HepG2 (cell line): Measurements from ENCODE around the gene SPG7. TPM values are rescaled to one million over a fixed set of nuclear protein-coding genes. Genes with fewer than 3 reads are reported as not detected.

Experiments
- BRCA1 ChIP-seq: sonication (generic); formaldehyde crosslinking; IDR thresholded peaks from 2 replicates; pipeline ENCODE4 v1.4.0; 2020; ENCODE audit warnings: missing genetic modification reagents
- CEBPB ChIP-seq: IDR thresholded peaks from 2 replicates; pipeline ENCODE4 v1.6.1; 2011; ENCODE audit warnings: low read depth, low read length, improper control_type of control experiment, borderline replicate concordance
- GATAD2A ChIP-seq: IDR thresholded peaks from 2 replicates; pipeline ENCODE4 v1.6.1; 2016
- PITX1 ChIP-seq: sonication (generic); formaldehyde crosslinking; IDR thresholded peaks from 2 replicates; pipeline ENCODE4 v1.5.1; 2020; ENCODE audit warnings: mild to moderate bottlenecking, missing genetic modification reagents
- PRMT3 ChIP-seq: sonication (generic); formaldehyde crosslinking; IDR thresholded peaks from 2 replicates; pipeline ENCODE4 v1.8.1; 2022; ENCODE audit warnings: low read depth, mild to moderate bottlenecking, moderate library complexity, missing genetic modification reagents, borderline replicate concordance
- PRPF4 ChIP-seq: fragments of 200-400 bp; formaldehyde crosslinking; IDR thresholded peaks from 2 replicates; pipeline ENCODE4 v1.6.1; 2016; ENCODE audit warnings: low read length, low read depth; ENCODE audit not compliant: poor library complexity, severe bottlenecking
- ZMYM3 ChIP-seq: sonication (generic); formaldehyde crosslinking; IDR thresholded peaks from 2 replicates; pipeline ENCODE4 v1.5.1; 2020; ENCODE audit warnings: mild to moderate bottlenecking, missing genetic modification reagents
- ZNF12 ChIP-seq: sonication (generic); formaldehyde crosslinking; IDR thresholded peaks from 2 replicates; pipeline ENCODE4 v1.5.0; 2020; ENCODE audit warnings: missing genetic modification reagents
- ZNF616 ChIP-seq: sonication (generic); formaldehyde crosslinking; IDR thresholded peaks from 2 replicates; pipeline ENCODE4 v1.5.0; 2020; ENCODE audit warnings: low read depth, mild to moderate bottlenecking, missing genetic modification reagents
- polyA plus RNA-seq, 8 experiments: library from polyadenylated mRNA; depleted of rRNA in 3 of 8; stranded (reverse) in 7 of 8; unstranded in 1 of 8; fragments of >200 nt; fragmentation: Illumina TruSeq in 4 of 8; extraction: Trizol in 4 of 8; gene quantifications; 2 replicates each; pipeline versions ENCODE4 v1.2.1 to v1.2.3, GENCODE V29; 2011 to 2016; ENCODE audit warnings: low read depth in 4 of 8, missing spikeins in 1 of 8, mixed read lengths in 1 of 8; ENCODE audit not compliant: insufficient read depth in 1 of 8
- total RNA-seq, 5 experiments: library from RNA; depleted of rRNA; stranded (reverse); fragments of >200 nt; fragmentation: Illumina TruSeq; extraction: Trizol; gene quantifications; 2 replicates each; pipeline ENCODE4 v1.2.3, GENCODE V29; 2016; ENCODE audit warnings: low read depth in 1 of 5
- TF ChIP-seq, protein P1 (sequence below): sonication (generic); formaldehyde crosslinking; IDR thresholded peaks from 2 replicates; pipeline ENCODE4 v1.5.0; 2020; ENCODE audit warnings: mild to moderate bottlenecking, missing genetic modification reagents, borderline replicate concordance
- TF ChIP-seq, protein P2 (sequence below): sonication (generic); formaldehyde crosslinking; IDR thresholded peaks from 2 replicates; pipeline ENCODE4 v1.5.0; 2020; ENCODE audit warnings: mild to moderate bottlenecking, missing genetic modification reagents, borderline replicate concordance
- TF ChIP-seq, protein P3 (sequence below): sonication (generic); formaldehyde crosslinking; IDR thresholded peaks from 2 replicates; pipeline ENCODE4 v1.5.1; 2020; ENCODE audit warnings: mild to moderate bottlenecking, missing genetic modification reagents, moderate library complexity

The SPG7 gene
- total and polyA plus RNA-seq, 2 of the 13 experiments (the other 11 are each of a cell fraction or from before 2014, with no cell fraction given), result 66.0 to 136 TPM

DNA sequence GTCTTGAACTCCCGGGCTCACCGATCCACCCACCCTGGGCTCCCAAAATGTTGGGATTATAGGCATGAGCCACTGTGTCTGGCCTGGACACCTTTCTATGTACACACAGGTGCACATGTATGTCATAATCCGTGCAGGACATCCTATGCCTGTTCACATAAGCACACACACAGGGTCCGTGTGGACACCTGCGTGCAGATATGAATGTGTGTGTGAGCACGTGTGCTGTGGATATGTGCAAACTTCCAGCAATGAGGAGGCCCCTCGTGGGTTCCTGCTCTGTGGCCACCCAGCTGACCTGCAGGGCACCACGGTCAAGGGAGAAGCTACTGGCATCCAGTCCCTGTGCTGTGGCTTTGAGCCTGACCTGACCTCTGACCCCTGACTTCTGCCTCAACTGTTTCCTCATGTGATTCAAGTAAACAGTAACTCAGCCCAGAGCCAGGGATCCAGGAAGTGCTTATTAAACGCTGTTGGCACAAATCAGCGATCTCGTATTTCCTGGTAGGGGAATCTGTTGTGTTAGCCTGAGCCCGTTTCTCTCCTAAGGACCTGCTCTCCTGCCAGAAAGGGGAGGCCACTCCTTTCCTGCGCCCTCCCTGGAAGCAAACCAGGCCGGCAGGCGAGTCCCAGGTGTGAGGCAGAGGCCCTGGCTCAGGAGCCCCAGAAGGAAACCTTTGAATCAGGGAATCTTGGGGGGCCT, 73.8 kb downstream of the SPG7 start (continued):
- TF ChIP-seq, protein P1, sequence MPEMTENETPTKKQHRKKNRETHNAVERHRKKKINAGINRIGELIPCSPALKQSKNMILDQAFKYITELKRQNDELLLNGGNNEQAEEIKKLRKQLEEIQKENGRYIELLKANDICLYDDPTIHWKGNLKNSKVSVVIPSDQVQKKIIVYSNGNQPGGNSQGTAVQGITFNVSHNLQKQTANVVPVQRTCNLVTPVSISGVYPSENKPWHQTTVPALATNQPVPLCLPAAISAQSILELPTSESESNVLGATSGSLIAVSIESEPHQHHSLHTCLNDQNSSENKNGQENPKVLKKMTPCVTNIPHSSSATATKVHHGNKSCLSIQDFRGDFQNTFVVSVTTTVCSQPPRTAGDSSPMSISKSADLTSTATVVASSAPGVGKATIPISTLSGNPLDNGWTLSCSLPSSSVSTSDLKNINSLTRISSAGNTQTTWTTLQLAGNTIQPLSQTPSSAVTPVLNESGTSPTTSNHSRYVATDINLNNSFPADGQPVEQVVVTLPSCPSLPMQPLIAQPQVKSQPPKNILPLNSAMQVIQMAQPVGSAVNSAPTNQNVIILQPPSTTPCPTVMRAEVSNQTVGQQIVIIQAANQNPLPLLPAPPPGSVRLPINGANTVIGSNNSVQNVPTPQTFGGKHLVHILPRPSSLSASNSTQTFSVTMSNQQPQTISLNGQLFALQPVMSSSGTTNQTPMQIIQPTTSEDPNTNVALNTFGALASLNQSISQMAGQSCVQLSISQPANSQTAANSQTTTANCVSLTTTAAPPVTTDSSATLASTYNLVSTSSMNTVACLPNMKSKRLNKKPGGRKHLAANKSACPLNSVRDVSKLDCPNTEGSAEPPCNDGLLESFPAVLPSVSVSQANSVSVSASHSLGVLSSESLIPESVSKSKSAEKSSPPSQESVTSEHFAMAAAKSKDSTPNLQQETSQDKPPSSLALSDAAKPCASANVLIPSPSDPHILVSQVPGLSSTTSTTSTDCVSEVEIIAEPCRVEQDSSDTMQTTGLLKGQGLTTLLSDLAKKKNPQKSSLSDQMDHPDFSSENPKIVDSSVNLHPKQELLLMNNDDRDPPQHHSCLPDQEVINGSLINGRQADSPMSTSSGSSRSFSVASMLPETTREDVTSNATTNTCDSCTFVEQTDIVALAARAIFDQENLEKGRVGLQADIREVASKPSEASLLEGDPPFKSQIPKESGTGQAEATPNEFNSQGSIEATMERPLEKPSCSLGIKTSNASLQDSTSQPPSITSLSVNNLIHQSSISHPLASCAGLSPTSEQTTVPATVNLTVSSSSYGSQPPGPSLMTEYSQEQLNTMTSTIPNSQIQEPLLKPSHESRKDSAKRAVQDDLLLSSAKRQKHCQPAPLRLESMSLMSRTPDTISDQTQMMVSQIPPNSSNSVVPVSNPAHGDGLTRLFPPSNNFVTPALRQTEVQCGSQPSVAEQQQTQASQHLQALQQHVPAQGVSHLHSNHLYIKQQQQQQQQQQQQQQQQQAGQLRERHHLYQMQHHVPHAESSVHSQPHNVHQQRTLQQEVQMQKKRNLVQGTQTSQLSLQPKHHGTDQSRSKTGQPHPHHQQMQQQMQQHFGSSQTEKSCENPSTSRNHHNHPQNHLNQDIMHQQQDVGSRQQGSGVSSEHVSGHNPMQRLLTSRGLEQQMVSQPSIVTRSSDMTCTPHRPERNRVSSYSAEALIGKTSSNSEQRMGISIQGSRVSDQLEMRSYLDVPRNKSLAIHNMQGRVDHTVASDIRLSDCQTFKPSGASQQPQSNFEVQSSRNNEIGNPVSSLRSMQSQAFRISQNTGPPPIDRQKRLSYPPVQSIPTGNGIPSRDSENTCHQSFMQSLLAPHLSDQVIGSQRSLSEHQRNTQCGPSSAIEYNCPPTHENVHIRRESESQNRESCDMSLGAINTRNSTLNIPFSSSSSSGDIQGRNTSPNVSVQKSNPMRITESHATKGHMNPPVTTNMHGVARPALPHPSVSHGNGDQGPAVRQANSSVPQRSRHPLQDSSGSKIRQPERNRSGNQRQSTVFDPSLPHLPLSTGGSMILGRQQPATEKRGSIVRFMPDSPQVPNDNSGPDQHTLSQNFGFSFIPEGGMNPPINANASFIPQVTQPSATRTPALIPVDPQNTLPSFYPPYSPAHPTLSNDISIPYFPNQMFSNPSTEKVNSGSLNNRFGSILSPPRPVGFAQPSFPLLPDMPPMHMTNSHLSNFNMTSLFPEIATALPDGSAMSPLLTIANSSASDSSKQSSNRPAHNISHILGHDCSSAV (CRISPR knock-in tag), result no peak
- TF ChIP-seq, protein P2, sequence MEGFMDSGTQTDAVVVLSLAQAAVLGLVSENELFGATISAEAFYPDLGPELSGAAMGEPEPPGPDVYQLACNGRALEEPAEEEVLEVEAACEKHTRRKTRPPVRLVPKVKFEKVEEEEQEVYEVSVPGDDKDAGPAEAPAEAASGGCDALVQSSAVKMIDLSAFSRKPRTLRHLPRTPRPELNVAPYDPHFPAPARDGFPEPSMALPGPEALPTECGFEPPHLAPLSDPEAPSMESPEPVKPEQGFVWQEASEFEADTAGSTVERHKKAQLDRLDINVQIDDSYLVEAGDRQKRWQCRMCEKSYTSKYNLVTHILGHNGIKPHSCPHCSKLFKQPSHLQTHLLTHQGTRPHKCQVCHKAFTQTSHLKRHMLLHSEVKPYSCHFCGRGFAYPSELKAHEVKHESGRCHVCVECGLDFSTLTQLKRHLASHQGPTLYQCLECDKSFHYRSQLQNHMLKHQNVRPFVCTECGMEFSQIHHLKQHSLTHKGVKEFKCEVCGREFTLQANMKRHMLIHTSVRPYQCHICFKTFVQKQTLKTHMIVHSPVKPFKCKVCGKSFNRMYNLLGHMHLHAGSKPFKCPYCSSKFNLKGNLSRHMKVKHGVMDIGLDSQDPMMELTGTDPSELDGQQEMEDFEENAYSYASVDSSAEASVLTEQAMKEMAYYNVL (CRISPR knock-in tag), result no peak
- peak; percentile 66; the same call in 1 of the 2 replicates for TF ChIP-seq GATAD2A
- no peak for TF ChIP-seq PRPF4
- TF ChIP-seq, protein P3, sequence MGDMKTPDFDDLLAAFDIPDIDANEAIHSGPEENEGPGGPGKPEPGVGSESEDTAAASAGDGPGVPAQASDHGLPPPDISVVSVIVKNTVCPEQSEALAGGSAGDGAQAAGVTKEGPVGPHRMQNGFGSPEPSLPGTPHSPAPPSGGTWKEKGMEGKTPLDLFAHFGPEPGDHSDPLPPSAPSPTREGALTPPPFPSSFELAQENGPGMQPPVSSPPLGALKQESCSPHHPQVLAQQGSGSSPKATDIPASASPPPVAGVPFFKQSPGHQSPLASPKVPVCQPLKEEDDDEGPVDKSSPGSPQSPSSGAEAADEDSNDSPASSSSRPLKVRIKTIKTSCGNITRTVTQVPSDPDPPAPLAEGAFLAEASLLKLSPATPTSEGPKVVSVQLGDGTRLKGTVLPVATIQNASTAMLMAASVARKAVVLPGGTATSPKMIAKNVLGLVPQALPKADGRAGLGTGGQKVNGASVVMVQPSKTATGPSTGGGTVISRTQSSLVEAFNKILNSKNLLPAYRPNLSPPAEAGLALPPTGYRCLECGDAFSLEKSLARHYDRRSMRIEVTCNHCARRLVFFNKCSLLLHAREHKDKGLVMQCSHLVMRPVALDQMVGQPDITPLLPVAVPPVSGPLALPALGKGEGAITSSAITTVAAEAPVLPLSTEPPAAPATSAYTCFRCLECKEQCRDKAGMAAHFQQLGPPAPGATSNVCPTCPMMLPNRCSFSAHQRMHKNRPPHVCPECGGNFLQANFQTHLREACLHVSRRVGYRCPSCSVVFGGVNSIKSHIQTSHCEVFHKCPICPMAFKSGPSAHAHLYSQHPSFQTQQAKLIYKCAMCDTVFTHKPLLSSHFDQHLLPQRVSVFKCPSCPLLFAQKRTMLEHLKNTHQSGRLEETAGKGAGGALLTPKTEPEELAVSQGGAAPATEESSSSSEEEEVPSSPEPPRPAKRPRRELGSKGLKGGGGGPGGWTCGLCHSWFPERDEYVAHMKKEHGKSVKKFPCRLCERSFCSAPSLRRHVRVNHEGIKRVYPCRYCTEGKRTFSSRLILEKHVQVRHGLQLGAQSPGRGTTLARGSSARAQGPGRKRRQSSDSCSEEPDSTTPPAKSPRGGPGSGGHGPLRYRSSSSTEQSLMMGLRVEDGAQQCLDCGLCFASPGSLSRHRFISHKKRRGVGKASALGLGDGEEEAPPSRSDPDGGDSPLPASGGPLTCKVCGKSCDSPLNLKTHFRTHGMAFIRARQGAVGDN (CRISPR knock-in tag), result peak; percentile 80
- no peak for TF ChIP-seq ZNF616 (CRISPR knock-in tag)
- TF ChIP-seq PRMT3 (CRISPR knock-in tag), result no peak
- TF ChIP-seq ZNF12 (CRISPR knock-in tag), result no peak
- TF ChIP-seq ZMYM3 (CRISPR knock-in tag), result peak; percentile 53; the same call in 1 of the 2 replicates
- TF ChIP-seq CEBPB, result 0 out of 2 replicates have a peak, but pooled peaks have one; percentile 8
- TF ChIP-seq PITX1 (CRISPR knock-in tag), result no peak; the same call in 1 of the 2 replicates
- TF ChIP-seq BRCA1 (CRISPR knock-in tag), result no peak
